Amniotic epithelial cell (primary cell): Measurements from ENCODE around the gene TAGLN.
A peak's percentile ranks its signal among the peaks of the same experiment; 100 is the strongest.
"Not testable (repeated sequence)": the region's sequence is repeated elsewhere in the genome, so short reads cannot be mapped to it uniquely, and the experiment has no call there.

Experiments used
- DNase-seq: peaks from one replicate; pipeline ENCODE4 v3.0.0-alpha.2; 2010; ENCODE audit warnings: low read depth

Gene TAGLN

DNA sequence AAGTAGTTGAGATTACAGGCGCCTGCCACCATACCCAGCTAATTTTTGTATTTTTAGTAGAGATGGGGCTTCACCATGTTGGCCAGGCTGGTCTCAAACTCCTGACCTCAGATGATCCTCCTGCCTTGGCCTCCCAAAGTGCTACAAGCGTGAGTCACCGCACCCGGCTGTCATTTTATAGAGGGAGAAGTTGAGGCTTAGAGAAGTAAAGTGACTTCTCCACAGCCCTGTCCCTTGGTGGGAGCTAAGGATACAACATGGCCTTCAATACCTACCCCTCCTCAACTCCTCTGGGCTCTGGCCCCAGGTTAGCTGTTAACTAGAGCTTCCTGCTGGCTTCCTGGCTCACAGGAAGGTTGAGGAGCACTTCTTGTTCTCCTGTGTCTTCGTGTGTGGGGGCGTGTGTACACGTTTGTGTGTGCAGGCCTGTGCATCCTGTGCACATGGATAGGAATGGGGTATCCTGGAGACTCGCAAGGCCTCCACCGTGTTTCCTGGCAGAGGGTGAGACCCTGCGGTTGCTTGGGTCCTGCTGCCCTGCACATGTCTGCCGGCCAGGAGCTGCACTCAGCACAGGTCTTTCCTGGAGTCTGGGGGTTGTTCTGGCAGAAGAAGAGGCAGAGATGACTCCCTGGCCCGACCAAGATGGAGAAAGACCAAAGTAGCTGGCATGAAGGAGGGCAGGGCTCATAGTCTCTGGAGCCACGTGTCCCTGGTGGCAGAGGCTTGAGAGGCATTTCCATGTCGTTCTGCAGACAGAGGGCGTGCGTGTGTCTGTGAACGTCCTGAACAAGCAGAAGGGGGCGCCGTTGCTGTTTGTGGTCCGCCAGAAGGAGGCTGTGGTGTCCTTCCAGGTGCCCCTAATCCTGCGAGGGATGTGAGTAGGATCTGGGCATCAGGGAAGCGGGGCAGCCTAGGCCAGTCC, 18.2 kb upstream of the TAGLN start:
- peak; percentile 83 for DNase-seq

DNA sequence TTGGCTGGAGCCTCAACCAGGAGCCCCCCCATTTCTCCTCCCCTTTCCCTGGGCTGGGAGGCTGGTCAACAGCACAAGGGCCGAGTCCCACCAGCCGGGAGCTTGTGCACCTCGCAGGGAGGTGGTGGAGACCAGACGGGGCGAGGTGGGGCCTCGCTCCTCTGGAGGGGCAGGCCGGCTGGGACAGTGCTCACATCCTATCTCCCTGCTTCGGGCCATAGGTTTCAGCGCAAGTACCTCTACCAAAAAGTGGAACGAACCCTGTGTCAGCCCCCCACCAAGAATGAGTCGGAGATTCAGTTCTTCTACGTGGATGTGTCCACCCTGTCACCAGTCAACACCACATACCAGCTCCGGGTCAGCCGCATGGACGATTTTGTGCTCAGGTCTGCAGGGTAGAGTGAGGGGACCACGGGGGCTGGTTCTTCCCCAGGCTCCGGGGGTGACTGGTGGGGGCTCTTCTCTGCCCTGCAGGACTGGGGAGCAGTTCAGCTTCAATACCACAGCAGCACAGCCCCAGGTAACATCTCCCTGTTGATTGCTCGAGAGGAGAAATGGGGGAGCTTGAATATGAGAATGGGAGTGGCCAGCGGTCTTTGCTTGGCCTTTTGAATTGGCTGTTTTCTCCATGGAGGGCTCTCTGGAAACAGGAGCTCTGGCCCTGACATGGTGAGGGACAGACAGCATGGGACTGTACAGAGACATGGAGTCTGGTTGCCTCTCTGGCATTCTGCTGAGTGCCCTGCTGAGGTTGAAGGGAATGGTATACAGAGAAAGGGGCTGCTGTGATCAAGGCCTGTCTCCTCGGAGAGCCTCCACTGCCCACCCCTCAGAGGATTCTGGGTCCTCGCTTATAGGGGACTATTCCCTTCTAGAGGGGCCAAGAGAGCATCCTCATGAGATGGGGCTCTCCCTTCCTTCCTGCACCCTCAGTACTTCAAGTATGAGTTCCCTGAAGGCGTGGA, 17.3 kb upstream of the TAGLN start:
- no peak for DNase-seq

DNA sequence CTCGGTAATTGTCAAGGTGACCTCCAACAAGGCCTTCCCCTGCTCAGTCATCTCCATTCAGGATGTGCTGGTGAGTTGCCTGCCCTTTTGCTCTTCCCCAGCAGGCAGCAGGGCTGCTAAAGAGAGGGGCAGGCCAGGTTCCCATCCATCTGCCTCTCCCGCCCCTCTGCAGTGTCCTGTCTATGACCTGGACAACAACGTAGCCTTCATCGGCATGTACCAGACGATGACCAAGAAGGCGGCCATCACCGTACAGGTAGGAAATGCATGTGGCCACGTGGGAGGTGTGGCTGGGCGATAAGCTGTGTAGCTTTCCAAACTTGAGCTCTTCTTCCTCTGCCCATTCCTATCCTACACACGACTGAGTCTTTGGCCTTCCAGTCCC, 16.6 kb upstream of the TAGLN start:
- DNase-seq, result no peak

DNA sequence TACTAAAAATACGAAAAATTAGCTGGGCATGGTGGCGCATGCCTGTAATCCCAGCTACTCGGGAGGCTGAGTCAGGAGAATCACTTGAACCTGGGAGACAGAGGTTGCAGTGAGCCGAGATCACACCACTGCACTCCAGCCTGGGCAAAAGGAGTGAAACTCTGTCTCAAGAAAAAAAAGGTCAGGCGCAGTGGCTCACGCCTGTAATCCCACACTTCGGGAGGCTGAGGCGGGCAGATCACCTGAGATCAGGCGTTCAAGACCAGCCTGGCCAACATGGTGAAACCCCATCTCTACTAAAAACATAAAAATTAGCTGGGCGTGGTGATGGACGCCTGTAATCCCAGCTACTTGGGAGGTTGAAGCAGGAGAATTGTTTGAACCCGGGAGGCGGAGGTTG, 16.0 kb upstream of the TAGLN start:
- not testable (repeated sequence) for DNase-seq

DNA sequence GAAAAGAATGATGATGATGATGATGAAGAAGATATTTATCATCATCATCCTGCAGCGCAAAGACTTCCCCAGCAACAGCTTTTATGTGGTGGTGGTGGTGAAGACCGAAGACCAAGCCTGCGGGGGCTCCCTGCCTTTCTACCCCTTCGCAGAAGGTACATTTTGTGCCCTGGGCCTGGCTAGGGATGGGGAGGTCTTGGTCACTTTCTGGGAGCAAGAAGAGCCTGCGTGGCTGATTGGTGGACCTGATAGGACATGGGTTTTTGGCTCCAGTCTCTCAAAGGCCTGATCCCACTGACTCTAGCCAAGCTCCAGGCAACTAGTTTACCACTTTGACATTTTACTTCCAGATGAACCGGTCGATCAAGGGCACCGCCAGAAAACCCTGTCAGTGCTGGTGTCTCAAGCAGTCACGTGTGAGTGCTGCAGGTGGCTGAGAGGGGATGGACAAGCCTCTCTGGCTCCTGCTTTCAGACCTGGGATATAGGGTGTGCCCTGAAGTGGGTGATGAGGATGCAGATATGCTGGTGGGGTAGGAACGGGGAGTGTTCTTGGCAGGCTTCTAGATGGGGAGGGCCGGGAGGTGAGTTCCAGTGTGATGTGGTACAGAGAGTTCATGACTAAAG, 15.3 kb upstream of the TAGLN start:
- DNase-seq, result no peak

DNA sequence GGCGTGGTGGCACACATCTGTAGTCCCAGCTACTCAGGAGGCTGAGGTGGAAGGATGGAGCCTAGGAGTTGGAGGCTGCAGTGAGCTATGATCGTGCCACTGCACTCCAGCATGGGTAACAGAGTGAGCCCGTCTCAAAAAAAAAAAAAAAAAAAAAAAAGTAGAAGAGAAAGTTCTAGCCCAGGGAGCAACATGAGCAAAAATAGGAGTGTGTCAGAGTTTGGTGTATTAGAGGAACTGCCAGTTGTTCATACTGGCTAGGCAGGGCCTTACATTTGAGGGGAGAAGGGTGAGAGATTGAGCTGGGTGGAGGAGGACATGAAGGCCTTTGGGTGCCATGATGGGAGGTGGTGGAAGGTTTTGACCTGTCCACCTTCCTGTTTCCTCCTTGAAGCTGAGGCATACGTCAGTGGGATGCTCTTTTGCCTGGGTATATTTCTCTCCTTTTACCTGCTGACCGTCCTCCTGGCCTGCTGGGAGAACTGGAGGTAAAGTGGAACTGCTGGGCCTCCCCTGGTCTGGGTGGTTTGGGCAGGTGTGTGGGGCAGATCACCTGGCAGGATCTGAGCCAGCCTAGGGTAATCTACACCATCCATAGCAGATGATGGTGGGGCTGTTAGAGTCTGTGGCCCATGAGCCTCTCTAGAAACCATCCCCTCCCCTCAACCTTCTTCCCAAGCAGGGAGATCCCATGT, 13.3 kb upstream of the TAGLN start:
- DNase-seq, result no peak

DNA sequence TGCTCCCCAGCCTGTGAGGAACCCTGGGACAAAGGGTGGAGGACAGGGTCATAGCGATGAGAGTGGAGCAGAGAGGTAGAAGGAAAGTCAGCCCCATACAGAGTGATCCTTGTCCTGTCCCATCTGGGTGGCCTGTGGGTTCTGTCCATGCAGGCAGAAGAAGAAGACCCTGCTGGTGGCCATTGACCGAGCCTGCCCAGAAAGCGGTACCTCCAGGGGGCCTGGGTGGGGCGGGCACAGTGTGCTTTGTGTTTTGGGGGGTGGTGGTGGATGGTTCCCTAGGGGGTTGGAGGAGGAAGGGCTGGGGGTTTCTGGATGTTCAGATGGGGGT, 12.8 kb upstream of the TAGLN start:
- DNase-seq, result no peak

DNA sequence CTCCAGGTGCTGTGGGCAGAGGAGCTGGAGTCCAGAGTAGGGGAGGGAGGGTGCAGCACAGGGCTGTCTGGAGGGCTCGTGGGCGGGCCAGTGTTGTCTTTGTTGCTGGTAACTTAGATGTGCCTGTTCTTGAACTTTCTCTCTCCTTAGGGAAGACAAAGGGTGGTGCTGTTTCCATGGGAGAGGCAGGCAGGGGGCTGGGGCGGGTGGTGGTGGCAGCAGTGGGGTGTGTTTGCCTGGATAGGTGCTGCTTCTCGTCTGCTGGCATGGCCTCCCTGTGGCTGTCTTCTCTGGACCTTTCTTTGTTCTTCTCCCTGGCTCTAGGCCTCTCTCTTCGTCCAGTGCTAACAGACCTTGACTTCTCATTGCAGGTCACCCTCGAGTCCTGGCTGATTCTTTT, 12.2 kb upstream of the TAGLN start:
- no peak for DNase-seq

DNA sequence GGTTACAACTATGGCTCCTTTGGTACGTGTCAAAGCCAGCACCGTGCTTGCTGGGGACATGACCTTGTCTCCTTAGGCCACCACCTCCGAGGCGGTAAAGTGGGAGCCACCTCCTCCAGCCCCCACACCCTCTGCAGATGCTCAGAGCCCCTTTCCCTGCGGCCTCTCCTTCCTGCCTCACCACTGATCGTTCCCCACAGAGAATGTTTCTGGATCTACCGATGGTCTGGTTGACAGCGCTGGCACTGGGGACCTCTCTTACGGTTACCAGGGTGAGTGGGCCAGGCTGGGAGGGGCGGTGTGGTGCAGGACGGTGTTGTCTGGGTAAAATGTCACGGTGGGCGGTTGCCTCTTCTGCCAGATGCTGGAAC, 11.8 kb upstream of the TAGLN start:
- no peak for DNase-seq

DNA sequence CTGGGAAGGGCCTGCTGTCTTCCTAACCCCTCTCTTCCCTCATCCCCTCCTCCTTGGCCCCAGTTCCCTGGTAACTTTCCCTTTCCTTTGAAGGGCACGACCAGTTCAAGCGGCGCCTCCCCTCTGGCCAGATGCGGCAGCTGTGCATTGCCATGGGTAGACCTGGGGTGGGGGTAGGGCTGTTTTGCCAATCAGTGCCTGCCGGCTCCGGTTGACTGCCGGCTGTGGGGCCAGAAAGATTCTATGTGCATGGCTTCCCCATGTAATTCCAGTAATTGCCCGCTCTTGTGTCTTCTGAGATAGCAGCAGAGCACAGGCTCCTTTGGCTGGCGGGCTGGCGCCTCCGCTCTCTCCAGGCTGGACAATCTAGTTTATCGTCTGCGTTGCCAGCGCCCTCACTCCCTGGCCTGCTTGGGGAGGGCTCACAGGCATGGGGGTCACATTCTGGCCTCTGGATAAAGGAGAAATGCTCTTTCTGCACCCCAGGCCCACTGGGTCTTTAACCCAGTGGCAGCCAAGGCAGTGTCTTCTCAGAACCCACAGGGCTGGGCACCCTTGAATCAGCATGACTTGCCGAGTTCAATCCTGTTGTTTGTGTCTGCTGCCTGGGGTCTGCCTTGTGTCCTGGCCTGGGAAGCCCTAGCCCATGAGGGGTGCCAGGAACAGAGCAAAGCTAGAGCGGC, 11.2 kb upstream of the TAGLN start:
- no peak for DNase-seq

DNA sequence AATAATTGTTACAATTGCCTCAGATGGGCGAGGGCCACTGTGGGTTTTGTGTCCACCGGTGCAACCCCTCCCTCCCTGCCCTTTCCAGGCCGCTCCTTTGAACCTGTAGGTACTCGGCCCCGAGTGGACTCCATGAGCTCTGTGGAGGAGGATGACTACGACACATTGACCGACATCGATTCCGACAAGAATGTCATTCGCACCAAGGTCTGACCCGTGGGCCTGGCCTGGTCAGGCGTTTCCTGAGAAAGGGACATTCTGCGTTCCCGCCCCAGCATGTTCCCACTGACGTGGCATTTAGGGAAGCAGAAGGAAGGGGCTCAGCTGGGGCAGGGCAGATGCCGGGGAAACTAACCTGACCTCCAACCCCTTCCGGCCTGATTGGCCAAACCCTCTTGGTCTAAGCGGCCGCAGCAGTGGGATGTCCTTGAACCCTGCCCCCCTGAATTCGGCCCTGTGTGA, 10.5 kb upstream of the TAGLN start:
- no peak for DNase-seq

DNA sequence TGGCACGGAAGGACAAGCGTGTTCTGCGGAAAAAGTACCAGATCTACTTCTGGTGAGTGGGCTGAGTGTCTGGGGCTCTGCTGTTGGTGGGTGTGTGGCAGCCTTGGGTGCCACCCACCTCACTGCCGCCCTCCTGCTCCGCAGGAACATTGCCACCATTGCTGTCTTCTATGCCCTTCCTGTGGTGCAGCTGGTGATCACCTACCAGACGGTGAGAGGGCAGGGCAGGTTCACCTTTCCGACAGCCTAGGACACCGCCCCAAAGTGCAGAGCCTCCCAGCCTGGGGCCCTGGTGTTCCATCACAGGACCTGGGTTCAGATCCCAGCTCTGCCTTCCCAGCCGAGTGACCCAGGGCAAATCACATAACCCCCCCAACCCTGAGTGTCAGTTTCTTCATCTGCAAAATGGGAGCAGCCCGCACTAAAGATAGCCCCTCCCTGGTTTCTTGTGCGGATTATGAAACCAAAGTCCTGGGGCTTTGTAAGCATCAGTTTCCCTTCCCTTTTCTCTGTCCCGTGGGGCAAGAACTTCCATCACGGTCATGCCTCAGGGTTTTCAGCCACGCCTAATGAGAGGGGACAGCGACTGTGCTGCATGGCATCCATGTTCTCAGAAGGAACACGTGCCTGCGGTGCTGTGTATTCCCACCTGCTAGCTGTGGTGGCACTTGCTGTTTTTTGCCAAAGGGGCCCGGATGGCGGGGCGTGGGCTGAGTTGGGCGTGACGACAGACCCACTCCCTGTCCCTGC, 9.8 kb upstream of the TAGLN start:
- DNase-seq, result no peak

DNA sequence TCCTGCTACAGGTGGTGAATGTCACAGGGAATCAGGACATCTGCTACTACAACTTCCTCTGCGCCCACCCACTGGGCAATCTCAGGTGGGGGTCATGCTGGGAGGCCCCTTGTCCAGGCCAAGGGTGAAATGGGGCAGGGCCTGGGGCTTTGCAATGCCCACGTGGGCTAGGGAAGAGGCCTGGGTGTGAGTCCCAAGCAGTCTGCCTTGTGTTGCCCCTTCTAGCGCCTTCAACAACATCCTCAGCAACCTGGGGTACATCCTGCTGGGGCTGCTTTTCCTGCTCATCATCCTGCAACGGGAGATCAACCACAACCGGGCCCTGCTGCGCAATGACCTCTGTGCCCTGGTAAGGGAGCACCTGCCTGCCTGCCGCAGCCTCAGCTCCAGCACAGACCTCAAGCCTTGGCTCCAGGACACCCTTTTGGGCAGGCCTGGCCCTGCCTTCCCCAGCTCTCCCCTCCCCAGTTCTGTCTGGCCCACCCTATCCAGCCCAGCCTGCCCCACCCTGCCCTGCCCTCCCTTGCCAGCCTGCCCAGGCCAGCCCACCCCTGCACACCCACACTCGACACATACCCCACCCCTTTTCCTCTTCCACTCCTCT, 9.1 kb upstream of the TAGLN start:
- no peak for DNase-seq

DNA sequence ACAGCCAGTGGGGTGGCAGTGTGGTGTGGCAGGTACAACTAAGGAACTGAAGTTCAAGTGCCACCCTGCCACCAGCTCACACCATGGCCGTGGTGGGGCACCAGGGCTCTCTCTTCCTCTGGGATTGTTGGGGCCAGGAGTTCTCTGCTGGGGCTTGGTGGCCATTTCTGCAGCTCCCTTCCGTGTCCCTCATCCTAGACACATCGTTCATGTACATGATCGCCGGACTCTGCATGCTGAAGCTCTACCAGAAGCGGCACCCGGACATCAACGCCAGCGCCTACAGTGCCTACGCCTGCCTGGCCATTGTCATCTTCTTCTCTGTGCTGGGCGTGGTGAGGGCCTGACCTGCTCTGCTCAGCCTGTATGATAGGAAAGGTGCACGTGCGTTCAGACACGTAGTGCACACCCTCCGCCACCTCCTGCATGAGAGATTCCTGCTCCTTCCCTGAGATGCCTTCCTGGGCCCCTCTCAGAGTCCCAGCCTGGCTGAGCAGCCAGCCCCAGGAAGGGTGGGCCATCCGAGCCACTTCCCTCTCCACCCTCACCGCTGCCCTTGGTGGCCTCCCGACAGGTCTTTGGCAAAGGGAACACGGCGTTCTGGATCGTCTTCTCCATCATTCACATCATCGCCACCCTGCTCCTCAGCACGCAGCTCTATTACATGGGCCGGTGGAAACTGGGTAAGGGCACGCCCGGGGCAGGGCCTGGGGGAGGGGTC, 7.3 kb upstream of the TAGLN start:
- DNase-seq, result no peak

DNA sequence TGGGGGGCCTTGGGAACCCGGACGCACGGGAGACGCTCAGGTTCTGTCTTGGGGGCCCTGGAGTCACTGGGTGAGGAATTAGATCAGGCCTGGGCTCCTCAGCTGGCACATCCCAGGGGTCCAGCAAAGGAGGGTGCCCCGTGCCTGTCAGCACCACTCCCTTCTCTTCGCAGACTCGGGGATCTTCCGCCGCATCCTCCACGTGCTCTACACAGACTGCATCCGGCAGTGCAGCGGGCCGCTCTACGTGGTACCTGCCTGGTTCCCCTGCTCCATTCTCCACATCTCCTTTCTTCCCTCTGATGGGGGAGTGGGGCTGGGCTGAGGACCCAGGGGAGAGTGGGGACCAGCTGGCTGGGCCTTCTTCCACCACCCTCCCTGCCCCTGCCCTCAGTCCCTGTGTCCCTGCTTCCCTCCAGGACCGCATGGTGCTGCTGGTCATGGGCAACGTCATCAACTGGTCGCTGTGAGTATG, 6.7 kb upstream of the TAGLN start:
- no peak for DNase-seq

DNA sequence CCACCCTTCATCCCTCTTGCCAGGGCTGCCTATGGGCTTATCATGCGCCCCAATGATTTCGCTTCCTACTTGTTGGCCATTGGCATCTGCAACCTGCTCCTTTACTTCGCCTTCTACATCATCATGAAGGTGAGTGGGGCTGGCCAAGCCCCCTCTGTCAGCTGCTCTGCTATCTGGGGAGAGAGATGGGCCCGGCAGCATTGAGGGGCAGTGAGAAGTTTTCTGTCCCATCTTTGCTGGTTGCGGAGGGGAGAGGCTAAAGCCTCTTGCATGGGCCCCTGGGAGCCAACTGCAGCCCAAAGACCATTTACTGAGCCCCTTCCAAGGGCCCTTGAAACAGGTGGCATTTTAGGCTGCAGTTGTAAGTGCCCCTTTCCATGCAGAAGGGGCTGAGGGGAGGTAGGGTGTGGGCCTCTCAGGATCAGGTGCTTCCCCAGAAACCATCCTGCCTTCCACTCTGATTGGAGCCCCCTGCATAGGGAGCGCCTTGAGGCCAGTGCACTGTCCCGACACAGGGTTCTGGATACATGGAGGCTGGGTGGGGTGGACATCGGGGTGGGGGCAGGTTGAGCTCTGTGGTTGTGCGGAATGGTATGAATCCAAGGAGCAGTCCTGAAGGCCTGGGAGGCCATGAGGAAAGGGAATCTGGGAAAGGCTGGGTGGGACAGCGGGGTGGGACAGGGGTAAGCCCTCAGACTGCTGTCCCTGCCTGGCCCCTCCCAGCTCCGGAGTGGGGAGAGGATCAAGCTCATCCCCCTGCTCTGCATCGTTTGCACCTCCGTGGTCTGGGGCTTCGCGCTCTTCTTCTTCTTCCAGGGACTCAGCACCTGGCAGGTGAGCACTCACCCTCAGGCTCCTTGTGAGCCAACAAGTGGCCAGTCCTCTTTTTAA, 5.8 kb upstream of the TAGLN start:
- DNase-seq, result no peak

DNA sequence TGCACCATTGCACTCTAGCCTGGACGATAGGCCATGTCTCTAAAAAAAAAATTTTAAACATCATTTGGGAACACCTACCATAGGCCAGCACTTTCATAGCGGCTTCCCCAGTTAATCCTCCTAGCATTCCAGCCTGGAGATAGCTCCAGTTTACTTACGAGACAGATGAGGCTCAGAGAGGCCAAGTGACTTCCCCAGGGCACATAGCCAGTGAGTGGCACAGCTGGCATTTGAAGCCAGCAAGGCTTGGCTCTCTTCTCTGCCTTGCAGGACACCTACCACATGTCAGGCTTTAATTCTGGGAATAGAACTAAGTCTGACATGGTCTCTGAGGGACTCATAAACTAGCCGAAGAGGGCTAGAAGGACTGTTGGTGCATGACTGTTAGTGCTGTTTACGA, 4.9 kb upstream of the TAGLN start:
- no peak for DNase-seq

DNA sequence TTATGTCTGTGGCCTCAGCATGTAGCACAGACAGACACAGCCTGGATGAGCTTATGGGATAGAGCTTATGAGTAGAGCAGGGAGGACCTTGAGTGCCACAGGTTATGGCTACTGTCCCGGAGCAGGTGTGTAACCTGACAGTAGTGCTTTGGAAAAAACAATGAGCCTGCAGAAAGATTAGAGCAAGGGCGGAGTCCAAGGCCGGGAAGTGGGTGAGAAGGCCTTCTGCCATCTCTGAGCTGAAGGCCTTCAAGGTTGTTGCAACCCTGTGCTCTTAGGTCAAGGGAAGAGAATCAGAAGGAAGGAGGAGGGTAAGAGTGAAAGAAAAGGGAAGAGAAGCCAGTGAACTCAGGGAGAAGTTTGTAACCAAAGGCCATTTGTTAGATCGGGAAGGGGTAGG, 3.9 kb upstream of the TAGLN start:
- DNase-seq, result no peak
